ENCODE results near the gene GLCE.

DNA sequence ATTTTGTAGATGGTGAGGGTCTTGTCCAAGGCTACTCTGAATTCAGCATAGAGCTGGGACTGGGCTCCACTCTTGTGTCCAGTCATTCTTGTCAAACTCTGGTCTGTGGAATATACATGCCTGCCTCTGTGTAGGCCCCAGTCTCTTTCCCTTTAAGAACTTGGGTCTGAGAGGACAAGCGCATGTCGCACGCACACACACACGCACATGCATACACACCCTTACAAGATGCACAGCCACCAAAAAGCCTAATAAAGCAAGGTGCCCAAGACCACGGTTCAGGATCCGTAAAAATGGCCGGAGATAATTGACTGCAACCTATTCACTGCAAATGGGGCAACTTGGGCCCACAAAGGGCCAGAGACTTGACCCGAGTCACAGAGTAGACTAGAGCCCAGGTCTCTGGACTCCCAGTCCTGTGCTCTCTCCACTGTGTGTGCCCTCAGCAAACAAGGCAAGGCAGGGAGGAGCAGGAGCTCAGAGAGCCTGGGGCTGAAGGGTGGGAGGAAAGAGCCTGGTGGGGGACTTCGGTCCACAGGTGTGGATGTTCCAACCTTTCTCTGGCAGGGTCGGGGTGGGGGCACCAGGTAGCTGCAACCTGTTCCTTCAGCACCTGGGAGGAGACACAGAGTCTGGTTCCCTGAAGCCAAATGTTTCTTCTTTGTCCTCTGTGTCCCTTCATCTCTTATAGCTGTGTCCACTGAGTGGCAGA is 137.4 kb downstream of the GLCE start:
- TF ChIP-seq, protein P1, sequence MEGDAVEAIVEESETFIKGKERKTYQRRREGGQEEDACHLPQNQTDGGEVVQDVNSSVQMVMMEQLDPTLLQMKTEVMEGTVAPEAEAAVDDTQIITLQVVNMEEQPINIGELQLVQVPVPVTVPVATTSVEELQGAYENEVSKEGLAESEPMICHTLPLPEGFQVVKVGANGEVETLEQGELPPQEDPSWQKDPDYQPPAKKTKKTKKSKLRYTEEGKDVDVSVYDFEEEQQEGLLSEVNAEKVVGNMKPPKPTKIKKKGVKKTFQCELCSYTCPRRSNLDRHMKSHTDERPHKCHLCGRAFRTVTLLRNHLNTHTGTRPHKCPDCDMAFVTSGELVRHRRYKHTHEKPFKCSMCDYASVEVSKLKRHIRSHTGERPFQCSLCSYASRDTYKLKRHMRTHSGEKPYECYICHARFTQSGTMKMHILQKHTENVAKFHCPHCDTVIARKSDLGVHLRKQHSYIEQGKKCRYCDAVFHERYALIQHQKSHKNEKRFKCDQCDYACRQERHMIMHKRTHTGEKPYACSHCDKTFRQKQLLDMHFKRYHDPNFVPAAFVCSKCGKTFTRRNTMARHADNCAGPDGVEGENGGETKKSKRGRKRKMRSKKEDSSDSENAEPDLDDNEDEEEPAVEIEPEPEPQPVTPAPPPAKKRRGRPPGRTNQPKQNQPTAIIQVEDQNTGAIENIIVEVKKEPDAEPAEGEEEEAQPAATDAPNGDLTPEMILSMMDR (IDR thresholded peaks at IDR 0.05; ENCODE audit: low read length), result no peak
- TF ChIP-seq EZH2 (IDR thresholded peaks at IDR 0.05; ENCODE audit: borderline replicate concordance, low read length), result no peak
